Measurements from ENCODE around the gene JAML.
"Not testable (repeated sequence)": the region's sequence is repeated elsewhere in the genome, so short reads cannot be mapped to it uniquely, and the experiment has no call there.

JAML gene

DNA sequence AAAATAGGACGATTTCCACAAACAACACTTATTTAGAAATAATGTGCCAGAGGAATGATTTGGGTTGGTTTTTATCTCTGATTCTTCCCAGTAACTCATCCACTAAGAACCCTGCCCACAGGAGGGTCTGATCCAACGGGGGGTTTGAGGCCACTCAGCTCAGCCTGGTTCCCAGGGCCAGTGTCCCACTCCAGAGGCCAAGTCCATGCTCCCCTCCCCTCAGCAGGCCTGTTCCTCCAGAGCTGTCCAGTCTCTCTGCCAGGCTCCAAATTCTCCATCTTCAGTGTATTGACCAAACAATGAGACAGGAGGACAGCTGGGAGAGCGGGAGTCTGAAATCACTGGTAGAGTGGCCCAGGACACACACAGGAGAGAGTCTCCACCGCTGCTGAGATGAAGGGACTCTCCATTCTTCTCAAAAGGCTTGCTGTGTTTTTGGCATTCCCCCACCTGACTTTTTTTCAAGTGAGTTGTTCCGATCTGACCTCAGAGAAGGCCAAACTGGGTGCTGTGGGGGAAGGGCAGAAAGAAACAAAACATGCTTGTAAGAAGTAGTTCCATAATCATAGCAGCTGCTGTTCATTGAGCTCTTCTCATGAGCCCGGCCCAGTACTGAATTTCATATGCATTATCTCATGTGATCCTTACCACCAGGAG is 30.8 kb downstream of the JAML start:
- DNase-seq (ENCODE audit: low read depth): no peak

DNA sequence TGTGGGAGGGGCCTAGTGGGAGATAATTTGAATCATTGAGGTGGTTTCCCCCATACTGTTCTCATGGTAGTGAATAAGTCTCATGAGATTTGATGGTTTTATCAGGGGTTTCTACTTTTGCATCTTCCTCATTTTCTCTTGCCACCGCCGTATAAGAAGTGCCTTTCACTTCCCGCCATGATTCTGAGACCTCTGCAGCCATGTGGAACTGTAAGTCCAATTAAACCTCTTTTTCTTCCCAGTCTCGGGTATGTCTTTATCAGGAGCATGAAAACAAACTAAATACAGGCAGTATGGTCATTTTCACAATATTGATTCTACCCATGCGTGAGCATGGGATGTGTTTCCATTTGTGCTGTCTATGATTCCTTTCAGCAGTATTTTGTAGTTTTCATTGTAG is 32.0 kb downstream of the JAML start:
- DNase-seq (ENCODE audit: low read depth): not testable (repeated sequence)

- not testable (repeated sequence) for DNase-seq (ENCODE audit: low read depth)
These were observed 33.8 kb downstream of the JAML start for GRCh38 chr11:118190942-118191506.

DNA sequence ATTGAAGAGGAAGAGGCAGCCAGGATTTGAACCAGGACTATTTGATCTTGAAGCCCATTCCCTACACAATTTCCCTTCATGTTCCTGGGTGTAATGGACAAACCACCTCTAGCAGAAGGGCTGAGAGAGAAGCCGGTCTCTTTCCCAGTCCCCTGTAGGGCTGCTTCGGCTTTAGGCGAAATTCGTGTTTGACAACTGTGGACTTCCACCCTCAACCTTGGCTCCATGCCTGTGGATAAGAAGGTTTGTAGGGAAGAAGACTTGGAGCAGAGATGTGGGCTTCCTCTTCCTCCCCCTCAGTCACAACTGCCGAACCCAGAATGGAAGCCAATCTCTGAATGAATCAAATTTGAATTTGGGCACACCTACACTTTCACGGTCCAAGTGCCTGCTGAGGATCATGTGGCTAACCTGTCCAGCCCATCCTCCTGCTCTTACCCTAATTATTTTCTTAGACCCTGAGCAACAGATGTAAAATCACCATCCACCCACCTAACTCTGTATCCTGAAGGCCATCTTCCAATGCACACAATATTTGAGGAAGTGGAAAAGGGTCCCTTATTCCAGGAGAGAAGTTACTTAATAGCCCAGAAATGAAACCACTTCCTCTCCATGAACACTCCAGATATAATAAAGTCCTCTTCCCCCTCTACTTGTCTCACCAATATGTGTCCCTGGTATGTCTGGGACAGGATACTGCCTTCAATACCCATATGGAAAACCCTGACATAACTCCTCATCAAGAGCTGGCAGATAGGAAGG is 38.3 kb downstream of the JAML start:
- no peak for DNase-seq (ENCODE audit: low read depth)

DNA sequence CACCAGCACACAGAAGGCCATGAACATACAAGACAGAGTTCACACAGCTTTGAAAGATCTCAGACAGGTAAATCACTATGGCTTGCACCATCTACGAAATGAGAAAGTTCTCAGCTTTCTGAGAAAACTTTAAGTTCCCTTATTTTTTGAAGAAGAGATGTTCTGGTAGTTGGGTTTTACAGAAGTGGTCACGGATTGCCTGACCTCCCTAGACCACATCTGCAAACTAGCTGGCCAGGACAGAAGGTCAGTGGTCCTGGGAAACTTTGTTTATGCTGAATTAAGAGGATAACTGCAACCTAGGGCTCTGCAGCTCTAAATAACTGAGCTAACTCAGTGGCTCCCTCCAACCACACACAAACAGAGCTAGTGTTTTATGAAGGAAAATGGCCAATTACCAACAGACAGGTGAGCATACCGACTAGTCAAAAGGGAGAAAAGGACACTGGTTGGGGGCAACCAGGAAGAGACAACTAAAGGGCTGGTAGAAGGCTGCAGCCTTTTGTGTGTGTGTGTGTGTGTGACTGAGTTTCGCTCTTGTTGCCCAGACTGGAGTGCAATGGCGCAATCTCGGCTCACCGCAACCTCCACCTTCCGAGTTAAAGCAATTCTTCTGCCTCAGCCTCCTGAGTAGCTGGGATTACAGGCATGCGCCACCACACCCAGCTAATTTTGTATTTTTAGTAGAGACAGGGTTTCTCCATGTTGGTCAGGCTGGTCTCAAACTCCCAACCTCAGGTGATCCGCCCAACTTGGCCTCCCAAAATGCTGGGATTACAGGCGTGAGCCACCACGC is 39.8 kb downstream of the JAML start:
- no peak for DNase-seq (ENCODE audit: low read depth)

DNA sequence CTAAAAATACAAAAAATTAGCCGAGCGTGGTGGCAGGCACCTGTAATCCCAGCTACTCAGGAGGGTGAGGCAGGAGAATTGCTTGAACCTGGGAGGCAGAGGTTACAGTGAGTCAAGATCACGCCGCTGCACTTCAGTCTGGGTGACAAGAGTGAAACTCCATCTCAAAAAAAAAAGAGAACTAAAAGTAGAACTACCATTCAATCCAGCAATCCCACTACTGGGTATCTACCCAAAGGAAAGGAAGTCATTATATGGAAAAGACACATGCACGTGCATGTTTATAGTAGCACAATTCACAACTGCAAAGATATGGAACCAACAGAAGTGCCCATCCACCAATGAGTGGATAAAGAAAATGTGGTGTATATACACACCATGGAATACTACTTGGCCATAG is 41.1 kb downstream of the JAML start:
- not testable (repeated sequence) for DNase-seq (ENCODE audit: low read depth)

DNA sequence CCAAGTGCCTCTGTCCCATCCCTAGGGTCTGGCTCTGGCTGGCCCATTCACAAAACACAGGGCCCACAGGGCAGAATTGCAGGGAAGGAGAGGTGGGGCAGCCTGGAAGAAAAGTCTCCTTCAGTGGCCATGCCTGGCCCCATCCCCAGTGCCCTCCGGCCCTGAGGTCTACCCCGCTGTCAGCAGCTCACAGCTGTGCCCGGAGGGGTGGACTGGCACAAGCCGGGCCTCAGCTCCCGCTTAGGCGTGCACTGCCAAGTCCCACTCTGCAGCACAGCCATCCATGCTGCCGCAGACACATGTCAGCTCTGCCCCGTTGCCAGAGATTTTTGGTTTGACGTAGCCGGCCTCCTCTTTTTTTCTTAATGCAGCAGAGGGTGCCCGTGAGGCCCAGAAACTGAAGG is 44.5 kb downstream of the JAML start:
- DNase-seq (ENCODE audit: low read depth): peak; percentile 56

GRCh38 chr11:118176778-118177134 is 48.1 kb downstream of the JAML start:
- DNase-seq (ENCODE audit: low read depth): no peak

DNA sequence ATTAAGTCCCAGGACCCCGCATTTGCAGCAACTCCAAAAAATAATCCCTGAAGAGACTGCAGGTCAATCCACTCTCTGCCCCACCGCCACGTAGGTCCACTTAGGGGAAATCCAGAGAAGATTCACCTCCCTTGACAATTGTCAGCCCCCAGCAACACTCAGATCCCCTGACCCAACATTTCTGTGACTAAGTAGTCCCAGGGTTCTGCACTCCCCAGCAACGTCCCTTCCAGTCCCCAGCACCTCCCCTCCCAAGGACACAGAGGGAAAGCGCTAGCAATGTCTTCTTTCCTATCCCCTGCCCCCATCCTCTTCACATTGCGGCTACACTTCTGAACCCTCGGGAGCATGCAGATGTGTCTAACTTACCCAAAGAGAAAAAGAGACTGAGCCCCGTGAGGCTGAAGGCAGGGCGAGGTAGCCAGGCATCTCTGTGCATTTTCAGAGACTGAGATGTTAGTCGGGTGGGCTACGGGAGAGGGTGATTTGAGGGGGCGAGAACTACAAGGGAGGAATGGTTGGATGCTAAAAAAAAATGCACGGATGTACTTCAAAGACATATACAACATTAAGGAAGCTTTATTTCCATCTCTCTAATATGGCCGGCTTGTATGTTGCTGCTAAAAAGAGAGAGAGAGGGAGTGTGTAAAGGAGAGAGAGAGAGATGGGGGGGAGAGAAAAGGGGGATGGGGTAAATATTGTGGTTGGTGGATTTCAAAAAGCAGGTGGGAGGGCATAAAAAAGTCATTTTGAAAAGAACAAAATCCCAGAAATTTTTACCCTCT is 48.6 kb downstream of the JAML start, which contains the start of gene SCN2B:
TSS of gene SCN2B (minus strand) at position 647 of the 785 bp plus-strand sequence. CDS start at position 439, 208 bp downstream.
- DNase-seq (ENCODE audit: low read depth): peak; percentile 20

DNA sequence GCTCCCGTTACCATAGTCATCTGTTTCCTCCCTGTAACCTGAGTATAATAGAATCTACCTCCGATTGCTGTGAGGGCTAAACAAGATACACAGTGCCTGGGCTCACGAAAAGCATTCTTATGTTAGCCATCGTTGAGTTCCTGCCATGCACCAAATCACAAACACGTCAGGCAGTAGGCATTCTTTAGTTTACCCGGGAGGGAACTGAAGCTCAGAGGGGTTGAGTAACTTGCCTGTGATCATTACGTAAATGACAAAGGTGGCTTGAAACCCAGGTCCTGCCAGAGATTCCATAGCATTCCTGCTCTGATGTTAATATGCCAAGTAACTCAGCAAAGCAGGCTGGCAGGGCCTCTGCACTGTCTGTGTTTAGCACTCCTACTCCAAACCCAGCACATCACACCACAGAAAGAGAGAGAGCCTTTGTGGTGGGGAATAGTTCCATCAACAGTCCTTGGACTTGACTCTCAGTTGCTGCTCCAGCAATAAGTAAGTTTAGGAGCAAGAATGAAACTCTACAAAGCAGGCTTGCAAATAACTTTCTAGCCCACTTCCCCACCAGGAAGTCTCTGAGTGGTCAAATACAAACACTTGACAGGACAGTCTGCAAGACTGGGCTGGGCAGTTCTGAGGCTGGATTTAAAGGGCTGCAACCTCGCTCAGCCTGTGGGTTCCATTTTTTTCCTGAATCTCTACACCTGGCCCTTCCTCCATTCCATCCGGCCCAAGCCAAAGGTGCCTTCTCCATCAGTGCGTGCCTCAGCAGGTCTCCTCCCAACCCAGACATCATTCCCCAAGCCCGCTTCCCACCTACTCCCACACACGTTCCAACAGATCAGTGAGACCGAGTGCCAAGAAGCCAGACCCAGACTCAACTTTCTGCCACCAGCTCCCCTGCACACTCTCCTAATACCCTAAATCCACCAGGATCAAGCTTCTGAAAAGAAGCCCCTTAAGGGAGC is 49.5 kb downstream of the JAML start:
- DNase-seq (ENCODE audit: low read depth): peak; percentile 33

GRCh38 chr11:118174006-118174567 is 50.7 kb downstream of the JAML start:
- DNase-seq (ENCODE audit: low read depth): no peak

GRCh38 chr11:118172356-118172755 is 52.5 kb downstream of the JAML start:
- no peak for DNase-seq (ENCODE audit: low read depth)

- DNase-seq (ENCODE audit: low read depth): peak; percentile 60
These were observed 53.3 kb downstream of the JAML start for GRCh38 chr11:118171269-118172062.

- no peak for DNase-seq (ENCODE audit: low read depth)
These were observed 53.9 kb downstream of the JAML start for GRCh38 chr11:118170882-118171268.

DNA sequence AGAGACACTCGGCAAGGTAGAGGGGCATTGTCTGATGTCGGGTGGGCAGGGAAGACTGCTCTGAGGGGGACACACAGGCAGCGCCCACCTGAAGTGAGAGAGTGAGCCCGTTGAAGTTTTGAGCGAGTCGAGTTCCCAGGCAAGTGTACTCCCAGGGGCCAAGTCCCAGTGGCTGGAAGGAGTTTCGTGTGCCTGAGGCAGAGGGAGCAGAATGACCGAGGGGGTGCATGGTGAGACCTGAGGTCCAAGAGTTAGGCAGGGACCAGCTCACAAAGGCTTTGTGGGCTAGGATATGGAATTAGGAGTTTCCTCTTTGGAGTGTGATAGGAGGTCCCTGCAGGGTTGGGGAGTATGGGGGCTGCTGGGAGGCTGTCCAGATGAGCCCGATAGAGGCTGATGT is 54.6 kb downstream of the JAML start:
- DNase-seq (ENCODE audit: low read depth): no peak

GRCh38 chr11:118169300-118170140 is 55.3 kb downstream of the JAML start:
- no peak for DNase-seq (ENCODE audit: low read depth)

DNA sequence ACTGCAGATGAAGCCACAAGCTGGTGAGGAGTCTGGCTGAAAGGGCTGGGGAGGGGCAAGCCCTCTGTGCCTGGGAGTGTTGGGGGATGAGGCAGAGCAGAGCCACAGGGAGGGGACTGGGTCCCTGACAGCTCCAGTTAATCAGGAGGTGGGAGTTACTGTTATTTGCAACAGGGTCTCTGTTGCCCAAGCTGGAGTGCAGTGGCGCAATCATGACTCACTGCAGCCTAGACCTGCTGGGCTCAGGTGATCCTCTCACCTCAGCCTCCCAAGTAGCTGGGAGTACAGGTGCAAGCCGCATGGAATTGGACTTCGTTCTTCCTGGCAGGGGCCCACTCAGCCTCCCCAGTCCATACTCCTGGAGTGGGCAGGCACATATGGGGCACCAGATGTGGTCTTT is 56.1 kb downstream of the JAML start:
- no peak for DNase-seq (ENCODE audit: low read depth)

DNA sequence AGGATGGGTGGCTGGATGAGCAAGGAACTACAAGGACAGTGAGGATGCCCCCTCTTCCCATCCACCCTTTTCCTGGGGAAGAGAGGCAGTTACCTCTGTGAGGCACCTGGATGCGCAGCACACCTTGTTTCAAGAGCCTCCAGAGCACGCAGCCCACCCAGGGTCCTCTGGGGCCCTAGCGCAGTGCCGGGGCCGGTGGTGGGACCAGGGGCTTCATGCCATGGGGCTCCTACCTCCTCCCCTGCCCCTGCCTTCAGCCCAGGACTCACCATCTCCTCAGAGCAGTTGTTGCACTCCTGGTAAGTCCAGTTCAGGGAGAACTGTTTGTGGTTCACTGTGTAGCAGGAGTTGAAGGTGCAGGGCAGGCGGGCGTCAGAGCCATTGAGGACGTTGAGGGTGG is 56.5 kb downstream of the JAML start:
- no peak for DNase-seq (ENCODE audit: low read depth)

Data from ELR (cell line).